ENCODE data around the gene GTSE1. TPM values are rescaled to one million over a fixed set of nuclear protein-coding genes. Genes with fewer than 3 reads are reported as not detected.
"Not testable (repeated sequence)": the region's sequence is repeated elsewhere in the genome, so short reads cannot be mapped to it uniquely, and the experiment has no call there.

Gene GTSE1
- 25.3 and 25.4 TPM in 2 replicates for total RNA-seq (2014; rRNA removed; shearing (Covaris generic); ENCODE audit: low replicate concordance)

GRCh38 chr22:46296257-46297150, at the start of gene GTSE1:
Gene GTSE1, plus strand, starts transcription at chr22:46296870. Its CDS starts 531 bp downstream, at chr22:46297401.
- peak; percentile 97 for DNase-seq
- Histone ChIP-seq H3K27me3 (no peaks in the 10 kb centered on the region), H3K9me3 (no peaks in the 10 kb centered on the region)

GRCh38 chr22:46247443-46247975, 49.2 kb upstream of the GTSE1 start:
- Histone ChIP-seq H3K9me3 (no peaks in the 10 kb centered on the region), H3K36me3 (0 out of 2 replicates have a peak, but pooled peaks cover 2% of the 10 kb centered on the region), H3K4me3 (no peak overlapping the region), H3K27me3 (no peaks in the 10 kb centered on the region)
- DNase-seq, result no peak

More at GRCh38 chr22:46296257-46297150, at the start of gene GTSE1:
- peak within 1 kb of the TSS; percentile 73 for H3K4me3 ChIP-seq
- H3K36me3 ChIP-seq, result peaks cover 35% of the 10 kb centered on the region

- peak; percentile 91 for DNase-seq
- Histone ChIP-seq H3K9me3 (no peaks in the 10 kb centered on the region), H3K36me3 (no peaks in the 10 kb centered on the region), H3K27me3 (no peaks in the 10 kb centered on the region), H3K4me3 (peak within 1 kb of the TSS; percentile 91)
Observed at GRCh38 chr22:46250035-46250782, 46.5 kb upstream of the GTSE1 start, which contains the start of gene CDPF1. Gene CDPF1, minus strand, starts transcription at chr22:46250293. Its CDS starts 2,009 bp downstream, at chr22:46248284.

- no peak for DNase-seq
- Histone ChIP-seq H3K9me3 (no peaks in the 10 kb centered on the region), H3K27me3 (no peaks in the 10 kb centered on the region), H3K36me3 (no peaks in the 10 kb centered on the region), H3K4me3 (peak overlapping the region; percentile 91)
Observed at GRCh38 chr22:46250783-46251125, 45.9 kb upstream of the GTSE1 start.

- peak overlapping the region; percentile 91 for H3K4me3 ChIP-seq
- no peak for DNase-seq
- H3K27me3 ChIP-seq, result no peaks in the 10 kb centered on the region
- no peaks in the 10 kb centered on the region for H3K9me3 ChIP-seq
- no peaks in the 10 kb centered on the region for H3K36me3 ChIP-seq
Observed at GRCh38 chr22:46251266-46251665, 45.4 kb upstream of the GTSE1 start.

GRCh38 chr22:46251816-46252380, 44.8 kb upstream of the GTSE1 start:
- Histone ChIP-seq H3K36me3 (no peaks in the 10 kb centered on the region), H3K4me3 (peak overlapping the region; percentile 91), H3K27me3 (no peaks in the 10 kb centered on the region), H3K9me3 (no peaks in the 10 kb centered on the region)
- no peak for DNase-seq

GRCh38 chr22:46256358-46256958, 40.2 kb upstream of the GTSE1 start:
- peaks cover 5% of the 10 kb centered on the region; the same call in 1 of the 2 replicates for H3K9me3 ChIP-seq
- no peaks in the 10 kb centered on the region for H3K27me3 ChIP-seq
- H3K36me3 ChIP-seq, result no peaks in the 10 kb centered on the region
- DNase-seq, result peak; percentile 24
- no peak overlapping the region for H3K4me3 ChIP-seq

GRCh38 chr22:46259374-46259773, 37.3 kb upstream of the GTSE1 start:
- Histone ChIP-seq H3K4me3 (no peak overlapping the region), H3K36me3 (no peaks in the 10 kb centered on the region), H3K27me3 (no peaks in the 10 kb centered on the region), H3K9me3 (peaks cover 5% of the 10 kb centered on the region; the same call in 1 of the 2 replicates)
- no peak for DNase-seq

GRCh38 chr22:46260038-46260437, 36.6 kb upstream of the GTSE1 start:
- H3K4me3 ChIP-seq, result no peak overlapping the region
- DNase-seq, result no peak
- no peaks in the 10 kb centered on the region for H3K36me3 ChIP-seq
- H3K9me3 ChIP-seq, result peaks cover 5% of the 10 kb centered on the region; the same call in 1 of the 2 replicates
- H3K27me3 ChIP-seq, result no peaks in the 10 kb centered on the region

GRCh38 chr22:46262449-46263215, 34.0 kb upstream of the GTSE1 start:
- no peak for DNase-seq
- Histone ChIP-seq H3K4me3 (no peak overlapping the region), H3K27me3 (no peaks in the 10 kb centered on the region), H3K36me3 (no peaks in the 10 kb centered on the region), H3K9me3 (peaks cover 5% of the 10 kb centered on the region; the same call in 1 of the 2 replicates)

GRCh38 chr22:46263216-46263590, 33.5 kb upstream of the GTSE1 start, which contains the start of gene PKDREJ:
Gene PKDREJ, minus strand, starts transcription at chr22:46263343. Its CDS starts 21 bp downstream, at chr22:46263322.
- H3K36me3 ChIP-seq, result no peaks in the 10 kb centered on the region
- H3K27me3 ChIP-seq, result no peaks in the 10 kb centered on the region
- H3K9me3 ChIP-seq, result no peaks in the 10 kb centered on the region; the same call in 1 of the 2 replicates
- DNase-seq, result no peak
- no peak within 1 kb of the TSS for H3K4me3 ChIP-seq

- H3K4me3 ChIP-seq, H3K27me3 ChIP-seq, DNase-seq, H3K9me3 ChIP-seq, H3K36me3 ChIP-seq: not testable (repeated sequence)
Observed at GRCh38 chr22:46264520-46264919, 32.1 kb upstream of the GTSE1 start.

- not testable (repeated sequence) for H3K36me3 ChIP-seq, H3K4me3 ChIP-seq, H3K27me3 ChIP-seq, H3K9me3 ChIP-seq, DNase-seq
Observed at GRCh38 chr22:46265627-46266026, 31.0 kb upstream of the GTSE1 start.

- H3K27me3 ChIP-seq, result no peaks in the 10 kb centered on the region
- peak within 1 kb of the TSS; percentile 92 for H3K4me3 ChIP-seq
- H3K36me3 ChIP-seq, result peaks cover 10% of the 10 kb centered on the region; the same call in 1 of the 2 replicates
- H3K9me3 ChIP-seq, result no peaks in the 10 kb centered on the region
- peak; percentile 87 for DNase-seq
Observed at GRCh38 chr22:46267431-46268279, 29.0 kb upstream of the GTSE1 start, which contains the start of gene TTC38. Gene TTC38, plus strand, starts transcription at chr22:46268008. Its CDS starts 32 bp downstream, at chr22:46268040.

GRCh38 chr22:46269564-46269963, 27.1 kb upstream of the GTSE1 start:
- Histone ChIP-seq H3K27me3 (no peaks in the 10 kb centered on the region), H3K9me3 (no peaks in the 10 kb centered on the region), H3K36me3 (peaks cover 13% of the 10 kb centered on the region), H3K4me3 (no peak overlapping the region)
- DNase-seq, result no peak
